H1 (cell line): ENCODE measurements around the gene ITGB2. TPM values are rescaled to one million over a fixed set of nuclear protein-coding genes. Genes with fewer than 3 reads are reported as not detected.

ENCODE experiments used
- NANOG ChIP-seq: IDR thresholded peaks from 2 replicates; pipeline ENCODE4 v1.6.1; 2011; ENCODE audit warnings: low read length, low read depth, mild to moderate bottlenecking, inconsistent platforms; ENCODE audit not compliant: insufficient read depth, poor library complexity, severe bottlenecking
- TCF12 ChIP-seq: IDR thresholded peaks from 2 replicates; pipeline ENCODE4 v1.6.1; 2011; ENCODE audit warnings: low read depth, mild to moderate bottlenecking, low read length
- polyA plus RNA-seq, 7 experiments: library from polyadenylated mRNA; depleted of rRNA in 3 of 7; stranded (reverse) in 5 of 7; unstranded in 2 of 7; fragments of >200 nt in 5 of 7; fragments of 200-250 nt in 2 of 7; gene quantifications; 1 replicate in 5 of 7; 2 replicates in 1 of 7; 4 replicates in 1 of 7; pipeline versions ENCODE4 v1.2.1 to v1.2.3, GENCODE V29; 2011 to 2013; ENCODE audit warnings: missing spikeins in 2 of 7, mixed read lengths in 2 of 7
- total RNA-seq: library from RNA; stranded (reverse); fragmentation: NEBNext Ultra II Directional; extraction: Animal tissue kit (Norgen Biotek cat#: 25700); gene quantifications from 2 replicates; pipeline ENCODE4 v1.2.1, GENCODE V29; 2021

The ITGB2 gene
- total and polyA plus RNA-seq, 2 of the 8 experiments (the other 6 are each of a cell fraction or from before 2014, with no cell fraction given) = 0.24 to 0.63 TPM

- TF ChIP-seq NANOG (no peak), TCF12 (no peak)
- TF ChIP-seq, all 59 proteins: peak for 0
These were observed 81.7 kb downstream of the ITGB2 start (continued) for GRCh38 chr21:44838951-44839350.
